ENCODE results near the gene NTPCR. TPM values are rescaled to one million over a fixed set of nuclear protein-coding genes. Genes with fewer than 3 reads are reported as not detected.

NTPCR gene
- total RNA-seq, 2 experiments from 2014 or later: 26.2 to 27.1 TPM

DNA sequence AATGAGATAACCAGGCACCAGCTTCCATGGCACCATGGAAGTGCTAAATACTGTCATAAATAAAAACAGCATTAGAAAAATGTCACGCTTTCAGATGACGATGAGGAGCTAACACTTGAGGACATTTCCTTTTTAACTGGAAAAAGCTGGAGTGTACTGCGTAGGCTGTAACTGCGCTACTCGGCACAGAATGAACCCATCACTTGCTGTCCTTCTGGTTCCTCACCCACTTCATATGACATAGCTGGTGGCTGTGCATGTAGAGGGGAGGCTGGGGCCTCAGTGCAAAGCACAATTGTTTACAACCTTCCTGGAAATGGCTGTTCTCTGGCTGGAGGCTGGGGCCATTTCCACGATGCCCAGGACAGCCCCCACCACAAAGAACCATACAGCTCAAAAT lies 55.7 kb downstream of the NTPCR start:
- no peaks in the 10 kb centered on the region for H3K4me1 Mint-ChIP-seq
- H3K27me3 Mint-ChIP-seq: no peaks in the 10 kb centered on the region
- peaks cover 9% of the 10 kb centered on the region for H3K36me3 Mint-ChIP-seq
- H3K9me3 Mint-ChIP-seq: no peaks in the 10 kb centered on the region
- DNase-seq: no peak
- H3K27ac Mint-ChIP-seq: no peak overlapping the region
- no peak overlapping the region for H3K4me3 Mint-ChIP-seq
- POLR2A ChIA-PET: no interaction called here
- no peak for ATAC-seq (ENCODE audit: low read depth)

- H3K27ac Mint-ChIP-seq: no peak overlapping the region
These were observed 56.1 kb downstream of the NTPCR start for GRCh38 chr1:233006541-233006973.

DNA sequence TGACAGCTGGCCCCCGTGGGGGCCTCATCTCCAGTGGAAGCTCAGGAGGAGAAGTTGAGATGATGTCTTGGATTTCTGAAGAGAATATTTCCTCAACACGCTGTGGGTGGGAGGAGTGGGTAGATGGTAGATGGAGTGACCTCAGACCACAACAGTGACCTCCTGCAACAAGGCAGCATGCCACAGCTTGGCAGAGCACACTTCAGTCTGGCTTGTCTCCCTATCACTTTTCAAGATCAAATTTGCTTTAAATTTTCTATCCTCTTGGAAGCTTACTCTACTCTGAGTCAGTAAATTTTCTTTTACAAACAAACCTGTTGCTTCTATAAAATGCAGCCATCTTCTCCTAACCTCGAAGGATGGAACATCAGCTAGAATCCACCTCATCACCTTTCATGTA lies 59.7 kb downstream of the NTPCR start:
- H3K36me3 Mint-ChIP-seq: peaks cover 12% of the 10 kb centered on the region
- H3K27ac Mint-ChIP-seq: no peak overlapping the region
- H3K4me3 Mint-ChIP-seq: no peak overlapping the region
- no peaks in the 10 kb centered on the region for H3K9me3 Mint-ChIP-seq
- ATAC-seq (ENCODE audit: low read depth) (no peak), DNase-seq (no peak)
- H3K4me1 Mint-ChIP-seq: no peaks in the 10 kb centered on the region
- POLR2A ChIA-PET: no interaction called here
- H3K27me3 Mint-ChIP-seq: no peaks in the 10 kb centered on the region

More at GRCh38 chr1:233006541-233006973, 56.1 kb downstream of the NTPCR start:
- Mint-ChIP-seq H3K27me3 (no peaks in the 10 kb centered on the region), H3K4me1 (no peaks in the 10 kb centered on the region), H3K36me3 (peaks cover 9% of the 10 kb centered on the region), H3K4me3 (no peak overlapping the region), H3K9me3 (no peaks in the 10 kb centered on the region)
- DNase-seq: no peak
- ATAC-seq (ENCODE audit: low read depth): no peak
- POLR2A ChIA-PET: no interaction called here

GRCh38 chr1:233012021-233012420 lies 61.6 kb downstream of the NTPCR start:
- Mint-ChIP-seq H3K4me1 (peaks cover 5% of the 10 kb centered on the region), H3K4me3 (no peak overlapping the region), H3K27me3 (no peaks in the 10 kb centered on the region), H3K27ac (no peak overlapping the region), H3K9me3 (no peaks in the 10 kb centered on the region), H3K36me3 (peaks cover 16% of the 10 kb centered on the region)
- POLR2A ChIA-PET: interaction anchor here (0.5 kb wide), 1 partner anchor 935 kb away, joined by 3 read pairs; no protein-coding TSS in a partner anchor
- ATAC-seq (ENCODE audit: low read depth): no peak
- no peak for DNase-seq

DNA sequence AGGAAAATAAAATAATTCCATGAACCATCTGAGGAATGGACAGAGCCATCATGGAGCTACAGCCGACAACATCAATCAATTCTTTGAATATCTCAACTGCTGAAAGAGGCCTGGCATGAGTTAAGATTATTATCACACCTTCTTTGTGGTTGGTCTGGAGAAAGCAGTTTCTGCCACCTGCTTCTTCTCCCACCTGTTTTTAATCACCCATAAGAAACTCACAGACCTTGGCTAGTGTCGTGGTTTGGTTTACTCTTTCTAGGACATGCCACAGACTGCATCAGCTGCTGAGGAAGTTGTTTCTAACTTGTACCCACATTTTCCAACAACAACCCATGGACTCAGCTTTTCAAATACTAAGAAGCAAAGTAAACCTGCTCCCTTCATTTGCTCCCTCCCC lies 65.6 kb downstream of the NTPCR start:
- POLR2A ChIA-PET: no interaction called here
- Mint-ChIP-seq H3K9me3 (no peaks in the 10 kb centered on the region), H3K4me1 (peaks cover 5% of the 10 kb centered on the region), H3K27me3 (no peaks in the 10 kb centered on the region), H3K36me3 (peaks cover 16% of the 10 kb centered on the region), H3K4me3 (no peak overlapping the region), H3K27ac (no peak overlapping the region)
- ATAC-seq (ENCODE audit: low read depth) (no peak), DNase-seq (no peak)

DNA sequence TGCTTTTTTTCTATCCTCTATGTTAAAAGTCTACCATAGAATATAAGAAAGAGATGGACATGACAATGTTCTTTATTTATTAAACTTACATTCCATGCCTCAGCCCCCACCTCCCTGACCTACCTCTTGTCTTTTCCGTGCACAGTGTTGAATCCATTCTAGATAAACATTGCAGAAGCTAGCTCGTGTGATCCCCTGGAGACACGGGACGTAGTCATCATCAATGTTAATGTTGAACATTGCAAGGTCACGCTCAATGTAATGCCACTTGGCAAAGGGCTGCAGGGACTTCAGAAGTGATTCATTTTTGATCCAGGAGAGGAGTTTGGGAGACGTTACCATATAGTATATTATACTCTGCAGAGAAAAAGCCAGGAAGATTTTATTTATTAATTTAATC lies 66.4 kb downstream of the NTPCR start:
- Mint-ChIP-seq H3K27me3 (no peaks in the 10 kb centered on the region), H3K9me3 (no peaks in the 10 kb centered on the region), H3K36me3 (peaks cover 16% of the 10 kb centered on the region), H3K4me3 (no peak overlapping the region), H3K4me1 (peaks cover 5% of the 10 kb centered on the region), H3K27ac (no peak overlapping the region)
- no peak for DNase-seq
- no peak for ATAC-seq (ENCODE audit: low read depth)
- POLR2A ChIA-PET: no interaction called here

- ATAC-seq (ENCODE audit: low read depth): no peak
- no peaks in the 10 kb centered on the region for H3K9me3 Mint-ChIP-seq
- peaks cover 14% of the 10 kb centered on the region for H3K36me3 Mint-ChIP-seq
- no peak for DNase-seq
- no peaks in the 10 kb centered on the region for H3K27me3 Mint-ChIP-seq
- POLR2A ChIA-PET: no interaction called here
- H3K4me3 Mint-ChIP-seq: no peak overlapping the region
- no peak overlapping the region for H3K27ac Mint-ChIP-seq
- H3K4me1 Mint-ChIP-seq: peaks cover 6% of the 10 kb centered on the region
These were observed 68.7 kb downstream of the NTPCR start for GRCh38 chr1:233019083-233019482.

- DNase-seq (no peak), ATAC-seq (ENCODE audit: low read depth) (no peak)
- peaks cover 10% of the 10 kb centered on the region for H3K36me3 Mint-ChIP-seq
- H3K27me3 Mint-ChIP-seq: no peaks in the 10 kb centered on the region
- POLR2A ChIA-PET: no interaction called here
- no peaks in the 10 kb centered on the region for H3K9me3 Mint-ChIP-seq
- no peak overlapping the region for H3K27ac Mint-ChIP-seq
- no peak overlapping the region for H3K4me3 Mint-ChIP-seq
- H3K4me1 Mint-ChIP-seq: peaks cover 6% of the 10 kb centered on the region
These were observed 69.4 kb downstream of the NTPCR start for GRCh38 chr1:233019778-233020325.

- peaks cover 6% of the 10 kb centered on the region for H3K4me1 Mint-ChIP-seq
These were observed 70.0 kb downstream of the NTPCR start for GRCh38 chr1:233020426-233020825.

GRCh38 chr1:233022246-233022645 lies 71.8 kb downstream of the NTPCR start:
- Mint-ChIP-seq H3K4me1 (peaks cover 1% of the 10 kb centered on the region), H3K27ac (no peak overlapping the region), H3K27me3 (no peaks in the 10 kb centered on the region), H3K4me3 (no peak overlapping the region), H3K36me3 (peaks cover 6% of the 10 kb centered on the region), H3K9me3 (no peaks in the 10 kb centered on the region)
- ATAC-seq (ENCODE audit: low read depth) (no peak), DNase-seq (no peak)
- POLR2A ChIA-PET: no interaction called here

More at GRCh38 chr1:233020426-233020825, 70.0 kb downstream of the NTPCR start:
- H3K27ac Mint-ChIP-seq: no peak overlapping the region
- POLR2A ChIA-PET: no interaction called here
- H3K36me3 Mint-ChIP-seq: peaks cover 10% of the 10 kb centered on the region
- no peak for ATAC-seq (ENCODE audit: low read depth)
- H3K27me3 Mint-ChIP-seq: no peaks in the 10 kb centered on the region
- no peaks in the 10 kb centered on the region for H3K9me3 Mint-ChIP-seq
- no peak for DNase-seq
- H3K4me3 Mint-ChIP-seq: no peak overlapping the region

DNA sequence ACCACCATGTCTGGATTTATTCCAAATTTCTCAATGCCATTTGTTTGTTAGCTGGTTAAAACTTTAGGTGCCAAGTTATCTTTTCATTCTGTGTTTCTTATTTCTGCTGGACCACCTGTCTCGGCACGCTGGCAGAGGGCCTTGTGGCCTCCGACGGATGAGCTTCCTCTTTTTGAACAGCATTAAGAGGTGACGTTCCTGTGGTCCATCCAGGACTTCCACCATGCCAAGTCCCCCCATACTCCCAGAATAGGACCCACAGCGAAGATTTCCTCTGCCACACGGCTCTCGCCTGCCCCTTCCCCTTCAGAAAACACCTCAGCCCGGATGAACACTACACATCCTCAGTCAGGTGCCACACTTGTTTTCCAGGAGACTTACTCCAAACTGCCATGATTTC lies 73.8 kb downstream of the NTPCR start:
- no peak for DNase-seq
- H3K36me3 Mint-ChIP-seq: peaks cover 6% of the 10 kb centered on the region
- no peak overlapping the region for H3K4me3 Mint-ChIP-seq
- H3K27me3 Mint-ChIP-seq: no peaks in the 10 kb centered on the region
- POLR2A ChIA-PET: no interaction called here
- H3K9me3 Mint-ChIP-seq: no peaks in the 10 kb centered on the region
- no peak for ATAC-seq (ENCODE audit: low read depth)
- H3K4me1 Mint-ChIP-seq: peaks cover 1% of the 10 kb centered on the region
- no peak overlapping the region for H3K27ac Mint-ChIP-seq

- no peak overlapping the region for H3K4me3 Mint-ChIP-seq
- H3K27ac Mint-ChIP-seq: no peak overlapping the region
- H3K27me3 Mint-ChIP-seq: no peaks in the 10 kb centered on the region
- DNase-seq: no peak
- H3K9me3 Mint-ChIP-seq: no peaks in the 10 kb centered on the region
- POLR2A ChIA-PET: no interaction called here
- ATAC-seq (ENCODE audit: low read depth): no peak
- H3K4me1 Mint-ChIP-seq: peaks cover 1% of the 10 kb centered on the region
- peaks cover 6% of the 10 kb centered on the region for H3K36me3 Mint-ChIP-seq
These were observed 74.7 kb downstream of the NTPCR start for GRCh38 chr1:233025157-233025556.

GRCh38 chr1:233025567-233025966 lies 75.2 kb downstream of the NTPCR start:
- POLR2A ChIA-PET: no interaction called here
- DNase-seq (no peak), ATAC-seq (ENCODE audit: low read depth) (no peak)
- Mint-ChIP-seq H3K27me3 (no peaks in the 10 kb centered on the region), H3K27ac (no peak overlapping the region), H3K4me3 (no peak overlapping the region), H3K4me1 (peaks cover 1% of the 10 kb centered on the region), H3K9me3 (no peaks in the 10 kb centered on the region), H3K36me3 (peaks cover 6% of the 10 kb centered on the region)

GRCh38 chr1:233027046-233027445 lies 76.6 kb downstream of the NTPCR start:
- Mint-ChIP-seq H3K36me3 (peaks cover 6% of the 10 kb centered on the region), H3K4me3 (no peak overlapping the region), H3K4me1 (peaks cover 1% of the 10 kb centered on the region), H3K27me3 (no peaks in the 10 kb centered on the region), H3K27ac (no peak overlapping the region), H3K9me3 (peaks cover 1% of the 10 kb centered on the region)
- no peak for ATAC-seq (ENCODE audit: low read depth)
- DNase-seq: no peak
- POLR2A ChIA-PET: no interaction called here

GRCh38 chr1:233031521-233031920 lies 81.1 kb downstream of the NTPCR start:
- POLR2A ChIA-PET: no interaction called here
- H3K27ac Mint-ChIP-seq: no peak overlapping the region
- no peaks in the 10 kb centered on the region for H3K27me3 Mint-ChIP-seq
- H3K9me3 Mint-ChIP-seq: peaks cover 1% of the 10 kb centered on the region
- no peak for ATAC-seq (ENCODE audit: low read depth)
- peaks cover 4% of the 10 kb centered on the region for H3K36me3 Mint-ChIP-seq
- no peak for DNase-seq
- H3K4me3 Mint-ChIP-seq: no peak overlapping the region
- no peaks in the 10 kb centered on the region for H3K4me1 Mint-ChIP-seq

Data from activated naive CD8-positive, alpha-beta T cell treated with anti-CD3 and anti-CD28 coated beads, Interleukin-2, amount 10 ng/mL, durations not matched to agents 7 days and 5 days (primary cell).